HUDEP-2 (cell line): ENCODE data around the gene UQCRQ.

Source experiments
- DNase-seq, 76 experiments: peaks; one replicate each; lab custom pipeline; 2025; ENCODE audit not compliant: unreplicated experiment in 76 of 76; lab: John Stamatoyannopoulos, UW

The UQCRQ gene

GRCh38 chr5:132901730-132902129 is 35.3 kb downstream of the UQCRQ start:
- no peak for DNase-seq

GRCh38 chr5:132905938-132906337 is 39.5 kb downstream of the UQCRQ start:
- DNase-seq, result no peak

- no peak for DNase-seq
Measured at GRCh38 chr5:132907161-132907560, 40.7 kb downstream of the UQCRQ start.

- no peak for DNase-seq
Measured at GRCh38 chr5:132909702-132910101, 43.3 kb downstream of the UQCRQ start.

GRCh38 chr5:132915681-132916080 is 49.2 kb downstream of the UQCRQ start:
- no peak for DNase-seq

- DNase-seq, result no peak
Measured at GRCh38 chr5:132916086-132916485, 49.6 kb downstream of the UQCRQ start.
